Right renal pelvis (tissue), 4 donors: ENCODE measurements around the gene NOBOX. TPM values are rescaled to one million over a fixed set of nuclear protein-coding genes. Genes with fewer than 3 reads are reported as not detected.
A peak's percentile ranks its signal among the peaks of the same experiment; 100 is the strongest.
"Not testable (repeated sequence)": the region's sequence is repeated elsewhere in the genome, so short reads cannot be mapped to it uniquely, and the experiment has no call there.

ENCODE experiments used
- DNase-seq, 4 donors: peaks; one replicate each; pipeline ENCODE4 v3.0.0-alpha.2; 2013; ENCODE audit warnings: low read depth in 4 of 4, low spot score in 3 of 4, missing footprints in 1 of 4
- polyA plus RNA-seq, 4 donors: library from polyadenylated mRNA; unstranded; fragments of 120-200 nt; gene quantifications; one replicate each; pipeline ENCODE4 v1.2.1, GENCODE V29; 2013; ENCODE audit not compliant: insufficient read length in 4 of 4

NOBOX gene
- not detected for polyA plus RNA-seq

GRCh38 chr7:144403649-144404061 is at the start of gene NOBOX:
TSS of gene NOBOX (minus strand) at chr7:144403693.
- no peak for DNase-seq

GRCh38 chr7:144452064-144452463 is 48.6 kb upstream of the NOBOX start:
- DNase-seq: no peak

- no peak for DNase-seq
Observed at GRCh38 chr7:144445590-144445989, 42.1 kb upstream of the NOBOX start.

- DNase-seq: no peak
Observed at GRCh38 chr7:144439717-144440205, 36.3 kb upstream of the NOBOX start.

- no peak for DNase-seq
Observed at GRCh38 chr7:144438759-144439158, 35.3 kb upstream of the NOBOX start.

- DNase-seq: peak; percentile 51 to 69 (median 64)
Observed at GRCh38 chr7:144437370-144438191, 34.1 kb upstream of the NOBOX start.

GRCh38 chr7:144436500-144436899 is 33.0 kb upstream of the NOBOX start:
- no peak for DNase-seq

GRCh38 chr7:144428431-144428830 is 24.9 kb upstream of the NOBOX start:
- no peak for DNase-seq

GRCh38 chr7:144427539-144427938 is 24.0 kb upstream of the NOBOX start:
- not testable (repeated sequence) for DNase-seq

- DNase-seq: not testable (repeated sequence)
Observed at GRCh38 chr7:144418931-144419330, 15.4 kb upstream of the NOBOX start.

- no peak for DNase-seq
Observed at GRCh38 chr7:144416341-144416740, 12.8 kb upstream of the NOBOX start.

GRCh38 chr7:144415858-144416257 is 12.4 kb upstream of the NOBOX start:
- DNase-seq: no peak

GRCh38 chr7:144414815-144415214 is 11.3 kb upstream of the NOBOX start:
- DNase-seq: no peak

GRCh38 chr7:144410441-144410840 is 6.9 kb upstream of the NOBOX start:
- no peak for DNase-seq

- no peak for DNase-seq
Observed at GRCh38 chr7:144408121-144408520, 4.6 kb upstream of the NOBOX start.

- DNase-seq: no peak
Observed at GRCh38 chr7:144407266-144407931, 3.9 kb upstream of the NOBOX start.

GRCh38 chr7:144404946-144405345 is 1.5 kb upstream of the NOBOX start:
- no peak for DNase-seq

GRCh38 chr7:144403102-144403501 is 391 bp downstream of the NOBOX start:
- no peak for DNase-seq

- DNase-seq: no peak
Observed at GRCh38 chr7:144401490-144401889, 2.0 kb downstream of the NOBOX start.

GRCh38 chr7:144399946-144400345 is 3.5 kb downstream of the NOBOX start:
- DNase-seq: no peak

- DNase-seq: no peak
Observed at GRCh38 chr7:144398911-144399310, 4.6 kb downstream of the NOBOX start.

GRCh38 chr7:144398291-144398690 is 5.2 kb downstream of the NOBOX start:
- no peak for DNase-seq
